Measurements from ENCODE around the gene GSTM3. TPM values are rescaled to one million over a fixed set of nuclear protein-coding genes. Genes with fewer than 3 reads are reported as not detected.
A peak's percentile ranks its signal among the peaks of the same experiment; 100 is the strongest.

GSTM3 gene
- total and polyA plus RNA-seq, 2 of the 13 experiments (the other 11 are each of a cell fraction or from before 2014, with no cell fraction given), result 127 to 142 TPM

- TF ChIP-seq EZH2 (conservative IDR thresholded peaks at IDR 0.05; ENCODE audit: low read depth, low read length) (no peak), SSRP1 (CRISPR knock-in tag; IDR thresholded peaks at IDR 0.05) (no peak), ZNF552 (CRISPR knock-in tag; IDR thresholded peaks at IDR 0.05; ENCODE audit: borderline replicate concordance) (0 out of 2 replicates have a peak, but pooled peaks have one; percentile 36), BORCS8-MEF2B (CRISPR knock-in tag; IDR thresholded peaks at IDR 0.05) (peak; percentile 48; the same call in 1 of the 2 replicates), PRMT3 (CRISPR knock-in tag; IDR thresholded peaks at IDR 0.05; ENCODE audit: borderline replicate concordance, low read depth) (no peak), ZZZ3 (CRISPR knock-in tag; IDR thresholded peaks at IDR 0.05; ENCODE audit: borderline replicate concordance) (0 out of 2 replicates have a peak, but pooled peaks have one; percentile 60), MED13 (CRISPR knock-in tag; IDR thresholded peaks at IDR 0.05) (peak; percentile 29; the same call in 1 of the 2 replicates), ZNF567 (CRISPR knock-in tag; IDR thresholded peaks at IDR 0.05; ENCODE audit: borderline replicate concordance) (no peak), ZFY (CRISPR knock-in tag; IDR thresholded peaks at IDR 0.05) (peak; percentile 70; the same call in 1 of the 2 replicates), KAT8 (CRISPR knock-in tag; IDR thresholded peaks at IDR 0.05) (peak; percentile 51; the same call in 1 of the 2 replicates), ZNF296 (CRISPR knock-in tag; conservative IDR thresholded peaks at IDR 0.05) (no peak), IRF9 (CRISPR knock-in tag; IDR thresholded peaks at IDR 0.05; ENCODE audit: borderline replicate concordance) (peak; percentile 94), KLF15 (CRISPR knock-in tag; IDR thresholded peaks at IDR 0.05; ENCODE audit: borderline replicate concordance) (no peak), ARID4A (CRISPR knock-in tag; IDR thresholded peaks at IDR 0.05; ENCODE audit: borderline replicate concordance) (peak; percentile 88; the same call in 1 of the 2 replicates), ZHX2 (IDR thresholded peaks at IDR 0.05; ENCODE audit: low read depth) (no peak), ZHX2 (CRISPR knock-in tag; IDR thresholded peaks at IDR 0.05; ENCODE audit: borderline replicate concordance) (no peak)
These were observed 862 bp downstream of the GSTM3 start (continued) for GRCh38 chr1:109739738-109740614.

Data from HepG2 (cell line).